ENCODE measurements around the gene CLTA. TPM values are rescaled to one million over a fixed set of nuclear protein-coding genes. Genes with fewer than 3 reads are reported as not detected.
"Not testable (repeated sequence)": the region's sequence is repeated elsewhere in the genome, so short reads cannot be mapped to it uniquely, and the experiment has no call there.

Gene CLTA
- total RNA-seq, 1 donor from 2014 or later, result 175 TPM

GRCh38 chr9:36176496-36176895 lies 14.2 kb upstream of the CLTA start:
- H3K9me3 Mint-ChIP-seq; H3K4me1 Mint-ChIP-seq (ENCODE audit: low read depth); DNase-seq (ENCODE audit: low spot score); H3K27ac Mint-ChIP-seq; H3K4me3 Mint-ChIP-seq; H3K36me3 Mint-ChIP-seq (ENCODE audit: low read depth); H3K27me3 Mint-ChIP-seq (ENCODE audit: insufficient read depth); intact Hi-C loops (cut with micrococcal nuclease): not testable (repeated sequence)

- Mint-ChIP-seq H3K27me3 (ENCODE audit: insufficient read depth) (no peaks in the 10 kb centered on the region), H3K9me3 (no peaks in the 10 kb centered on the region), H3K36me3 (ENCODE audit: low read depth) (no peaks in the 10 kb centered on the region), H3K27ac (no peak overlapping the region), H3K4me1 (ENCODE audit: low read depth) (peaks cover 10% of the 10 kb centered on the region), H3K4me3 (no peak overlapping the region)
- intact Hi-C loops (cut with micrococcal nuclease), result no loop called here
- no peak for DNase-seq (ENCODE audit: low spot score)
Measured at GRCh38 chr9:36177571-36177970, 13.2 kb upstream of the CLTA start.

GRCh38 chr9:36180243-36180642 lies 10.5 kb upstream of the CLTA start:
- H3K4me3 Mint-ChIP-seq; H3K4me1 Mint-ChIP-seq (ENCODE audit: low read depth); intact Hi-C loops (cut with micrococcal nuclease): not testable (repeated sequence)

GRCh38 chr9:36187414-36187813 lies 3.3 kb upstream of the CLTA start:
- H3K9me3 Mint-ChIP-seq, result no peaks in the 10 kb centered on the region
- peaks cover 25% of the 10 kb centered on the region for H3K4me1 Mint-ChIP-seq (ENCODE audit: low read depth)
- no peak for DNase-seq (ENCODE audit: low spot score)
- intact Hi-C loops (cut with micrococcal nuclease), result no loop called here
- peaks cover 7% of the 10 kb centered on the region for H3K36me3 Mint-ChIP-seq (ENCODE audit: low read depth)
- peaks cover 4% of the 10 kb centered on the region for H3K27me3 Mint-ChIP-seq (ENCODE audit: insufficient read depth)
- no peak overlapping the region for H3K4me3 Mint-ChIP-seq
- H3K27ac Mint-ChIP-seq, result no peak overlapping the region

More at GRCh38 chr9:36180243-36180642, 10.5 kb upstream of the CLTA start:
- not testable (repeated sequence) for H3K36me3 Mint-ChIP-seq (ENCODE audit: low read depth); H3K9me3 Mint-ChIP-seq; H3K27me3 Mint-ChIP-seq (ENCODE audit: insufficient read depth); H3K27ac Mint-ChIP-seq; DNase-seq (ENCODE audit: low spot score)

GRCh38 chr9:36188212-36188611 lies 2.5 kb upstream of the CLTA start:
- Mint-ChIP-seq H3K9me3 (no peaks in the 10 kb centered on the region), H3K27ac (no peak overlapping the region)

GRCh38 chr9:36189976-36190375 lies 745 bp upstream of the CLTA start:
- peaks cover 24% of the 10 kb centered on the region for H3K36me3 Mint-ChIP-seq (ENCODE audit: low read depth)
- no peaks in the 10 kb centered on the region for H3K9me3 Mint-ChIP-seq
- peaks cover 4% of the 10 kb centered on the region for H3K27me3 Mint-ChIP-seq (ENCODE audit: insufficient read depth)
- DNase-seq (ENCODE audit: low spot score), result no peak
- H3K4me3 Mint-ChIP-seq, result peak overlapping the region; percentile 96
- intact Hi-C loops (cut with micrococcal nuclease), result loop anchor here (1.0 to 10.0 kb wide), 15 partner anchors 17 to 1275 kb away; partner anchors contain the start of genes CREB3, GLIPR2, GNE and HINT2
- H3K4me1 Mint-ChIP-seq (ENCODE audit: low read depth), result peaks cover 51% of the 10 kb centered on the region
- H3K27ac Mint-ChIP-seq, result no peak overlapping the region

More at GRCh38 chr9:36188212-36188611, 2.5 kb upstream of the CLTA start:
- Mint-ChIP-seq H3K36me3 (ENCODE audit: low read depth) (peaks cover 11% of the 10 kb centered on the region), H3K27me3 (ENCODE audit: insufficient read depth) (peaks cover 4% of the 10 kb centered on the region), H3K4me1 (ENCODE audit: low read depth) (peaks cover 33% of the 10 kb centered on the region), H3K4me3 (no peak overlapping the region)
- intact Hi-C loops (cut with micrococcal nuclease), result no loop called here
- DNase-seq (ENCODE audit: low spot score), result no peak

- H3K4me1 Mint-ChIP-seq (ENCODE audit: low read depth), result peaks cover 56% of the 10 kb centered on the region
- peaks cover 4% of the 10 kb centered on the region for H3K27me3 Mint-ChIP-seq (ENCODE audit: insufficient read depth)
- intact Hi-C loops (cut with micrococcal nuclease), result loop anchor here (1.0 to 10.0 kb wide), 7 partner anchors 9 to 1274 kb away; partner anchors contain the start of genes GLIPR2, RECK and ZBTB5
- H3K4me3 Mint-ChIP-seq, result peak overlapping the region; percentile 96
- H3K36me3 Mint-ChIP-seq (ENCODE audit: low read depth), result peaks cover 29% of the 10 kb centered on the region
- peak; percentile 43 for DNase-seq (ENCODE audit: low spot score)
- H3K27ac Mint-ChIP-seq, result peak overlapping the region; percentile 78
- H3K9me3 Mint-ChIP-seq, result no peaks in the 10 kb centered on the region
Measured at GRCh38 chr9:36191290-36191645, 547 bp downstream of the CLTA start.

- Mint-ChIP-seq H3K9me3 (no peaks in the 10 kb centered on the region), H3K4me1 (ENCODE audit: low read depth) (peaks cover 56% of the 10 kb centered on the region), H3K4me3 (peak overlapping the region; percentile 96), H3K27ac (peak overlapping the region; percentile 78), H3K27me3 (ENCODE audit: insufficient read depth) (peaks cover 4% of the 10 kb centered on the region), H3K36me3 (ENCODE audit: low read depth) (peaks cover 32% of the 10 kb centered on the region)
- DNase-seq (ENCODE audit: low spot score), result no peak
- intact Hi-C loops (cut with micrococcal nuclease), result loop anchor here (1.0 to 10.0 kb wide), 7 partner anchors 9 to 1273 kb away; partner anchors contain the start of genes GLIPR2, RECK and ZBTB5
Measured at GRCh38 chr9:36191686-36192085, 965 bp downstream of the CLTA start.

- Mint-ChIP-seq H3K9me3 (no peaks in the 10 kb centered on the region), H3K4me1 (ENCODE audit: low read depth) (peaks cover 55% of the 10 kb centered on the region), H3K27me3 (ENCODE audit: insufficient read depth) (peaks cover 4% of the 10 kb centered on the region), H3K4me3 (peak overlapping the region; percentile 96), H3K27ac (peak overlapping the region; percentile 78), H3K36me3 (ENCODE audit: low read depth) (peaks cover 32% of the 10 kb centered on the region)
- no peak for DNase-seq (ENCODE audit: low spot score)
- intact Hi-C loops (cut with micrococcal nuclease), result loop anchor here (5.0 to 10.0 kb wide), 3 partner anchors 295 to 1273 kb away; partner anchors contain the start of gene ZBTB5
Measured at GRCh38 chr9:36192196-36192595, 1.5 kb downstream of the CLTA start.

- DNase-seq (ENCODE audit: low spot score), result no peak
- H3K4me3 Mint-ChIP-seq, result peak overlapping the region; percentile 96
- intact Hi-C loops (cut with micrococcal nuclease), result loop anchor here (5.0 to 10.0 kb wide), 3 partner anchors 294 to 1272 kb away; partner anchors contain the start of gene ZBTB5
- peaks cover 52% of the 10 kb centered on the region for H3K4me1 Mint-ChIP-seq (ENCODE audit: low read depth)
- no peaks in the 10 kb centered on the region for H3K9me3 Mint-ChIP-seq
- no peak overlapping the region for H3K27ac Mint-ChIP-seq
- H3K27me3 Mint-ChIP-seq (ENCODE audit: insufficient read depth), result peaks cover 4% of the 10 kb centered on the region
- H3K36me3 Mint-ChIP-seq (ENCODE audit: low read depth), result peaks cover 36% of the 10 kb centered on the region
Measured at GRCh38 chr9:36193023-36193422, 2.3 kb downstream of the CLTA start.

GRCh38 chr9:36194326-36195000 lies 3.7 kb downstream of the CLTA start:
- Mint-ChIP-seq H3K27me3 (ENCODE audit: insufficient read depth) (no peaks in the 10 kb centered on the region), H3K27ac (peak overlapping the region; percentile 32), H3K36me3 (ENCODE audit: low read depth) (peaks cover 40% of the 10 kb centered on the region), H3K4me3 (peak overlapping the region; percentile 51), H3K9me3 (no peaks in the 10 kb centered on the region), H3K4me1 (ENCODE audit: low read depth) (peaks cover 51% of the 10 kb centered on the region)
- intact Hi-C loops (cut with micrococcal nuclease), result loop anchor here (5.0 to 10.0 kb wide), 3 partner anchors 293 to 1270 kb away; partner anchors contain the start of gene ZBTB5
- DNase-seq (ENCODE audit: low spot score), result no peak

GRCh38 chr9:36204906-36205547 lies 14.3 kb downstream of the CLTA start:
- Mint-ChIP-seq H3K4me1 (ENCODE audit: low read depth) (peaks cover 56% of the 10 kb centered on the region), H3K9me3 (no peaks in the 10 kb centered on the region), H3K27ac (no peak overlapping the region), H3K27me3 (ENCODE audit: insufficient read depth) (no peaks in the 10 kb centered on the region), H3K36me3 (ENCODE audit: low read depth) (peaks cover 76% of the 10 kb centered on the region), H3K4me3 (no peak overlapping the region)
- intact Hi-C loops (cut with micrococcal nuclease), result no loop called here
- no peak for DNase-seq (ENCODE audit: low spot score)

- Mint-ChIP-seq H3K4me1 (ENCODE audit: low read depth) (peaks cover 56% of the 10 kb centered on the region), H3K9me3 (no peaks in the 10 kb centered on the region), H3K36me3 (ENCODE audit: low read depth) (peaks cover 76% of the 10 kb centered on the region), H3K27ac (peak overlapping the region; percentile 80), H3K27me3 (ENCODE audit: insufficient read depth) (no peaks in the 10 kb centered on the region), H3K4me3 (peak overlapping the region; percentile 11)
- DNase-seq (ENCODE audit: low spot score), result no peak
- intact Hi-C loops (cut with micrococcal nuclease), result loop anchor here (1.0 kb wide), 2 partner anchors 10 to 17 kb away; partner anchors contain the start of gene CLTA
Measured at GRCh38 chr9:36207016-36207415, 16.3 kb downstream of the CLTA start.
